Osteocyte (in vitro differentiated cells): Measurements from ENCODE around the gene ARMH2. TPM values are rescaled to one million over a fixed set of nuclear protein-coding genes. Genes with fewer than 3 reads are reported as not detected.
A peak's percentile ranks its signal among the peaks of the same experiment; 100 is the strongest.
"Not testable (repeated sequence)": the region's sequence is repeated elsewhere in the genome, so short reads cannot be mapped to it uniquely, and the experiment has no call there.

Source experiments
- DNase-seq: peaks from one replicate; pipeline ENCODE4 v3.0.0; 2021; ENCODE audit warnings: mixed read lengths; ENCODE audit not compliant: unreplicated experiment; ENCODE audit errors: extremely low spot score
- H3K27ac Mint-ChIP-seq: one replicate; pipeline ENCODE4 v1.8.0; 2021; ENCODE audit warnings: mild to moderate bottlenecking, mixed read lengths; ENCODE audit not compliant: unreplicated experiment
- H3K27me3 Mint-ChIP-seq: one replicate; pipeline ENCODE4 v1.8.0; 2021; ENCODE audit warnings: mixed read lengths; ENCODE audit not compliant: unreplicated experiment
- H3K36me3 Mint-ChIP-seq: one replicate; pipeline ENCODE4 v1.8.0; 2021; ENCODE audit warnings: mixed read lengths; ENCODE audit not compliant: unreplicated experiment
- H3K4me1 Mint-ChIP-seq: one replicate; pipeline ENCODE4 v1.8.0; 2021; ENCODE audit warnings: mixed read lengths; ENCODE audit not compliant: unreplicated experiment
- H3K4me3 Mint-ChIP-seq: one replicate; pipeline ENCODE4 v1.8.0; 2021; ENCODE audit warnings: mild to moderate bottlenecking, moderate library complexity, mixed read lengths; ENCODE audit not compliant: unreplicated experiment
- H3K9me3 Mint-ChIP-seq: one replicate; pipeline ENCODE4 v1.8.0; 2021; ENCODE audit warnings: mixed read lengths; ENCODE audit not compliant: unreplicated experiment
- total RNA-seq: library from RNA; stranded (reverse); gene quantifications from 2 replicates; pipeline ENCODE4 v1.2.1, GENCODE V29; 2021
- TF ChIP-seq, protein P1 (sequence below): fragments of 200-600 bp; sonication (generic); IDR thresholded peaks from 2 replicates; pipeline ENCODE4 v1.5.0; 2021; ENCODE audit warnings: antibody characterized with exemption, mild to moderate bottlenecking, moderate library complexity

Gene ARMH2
- total RNA-seq, 1 donor from 2014 or later = not detected

DNA sequence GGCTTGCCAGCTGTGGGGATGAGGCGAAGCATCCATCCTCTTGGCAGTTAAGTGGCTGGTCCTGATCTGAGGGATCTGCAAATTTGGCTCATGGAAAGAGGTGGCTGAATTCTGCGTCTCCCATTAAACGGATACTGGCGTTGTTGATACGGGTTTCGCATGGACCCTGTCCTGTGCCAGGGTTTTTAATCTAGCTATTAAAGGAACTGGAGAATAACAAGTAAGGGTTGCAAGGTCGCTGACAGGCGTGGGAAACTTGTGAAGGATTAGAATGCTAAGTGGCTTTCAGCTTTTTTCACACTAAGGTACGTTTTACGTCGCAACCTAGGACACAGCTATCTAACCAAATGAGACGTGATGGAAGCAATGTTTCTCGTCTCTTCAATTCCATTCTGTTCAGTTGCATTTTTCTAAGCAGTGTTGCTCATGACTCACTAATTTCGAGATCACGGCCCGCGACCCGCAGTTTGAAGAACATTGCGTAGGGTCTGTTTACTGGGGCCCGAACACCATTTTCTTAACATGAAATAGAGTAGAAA, 23.1 kb downstream of the ARMH2 start:
- H3K36me3 Mint-ChIP-seq = peaks cover 3% of the 10 kb centered on the region
- no peak for DNase-seq
- no peaks in the 10 kb centered on the region for H3K9me3 Mint-ChIP-seq
- peak overlapping the region; percentile 94 for H3K27ac Mint-ChIP-seq
- H3K27me3 Mint-ChIP-seq = no peaks in the 10 kb centered on the region
- TF ChIP-seq, protein P1, sequence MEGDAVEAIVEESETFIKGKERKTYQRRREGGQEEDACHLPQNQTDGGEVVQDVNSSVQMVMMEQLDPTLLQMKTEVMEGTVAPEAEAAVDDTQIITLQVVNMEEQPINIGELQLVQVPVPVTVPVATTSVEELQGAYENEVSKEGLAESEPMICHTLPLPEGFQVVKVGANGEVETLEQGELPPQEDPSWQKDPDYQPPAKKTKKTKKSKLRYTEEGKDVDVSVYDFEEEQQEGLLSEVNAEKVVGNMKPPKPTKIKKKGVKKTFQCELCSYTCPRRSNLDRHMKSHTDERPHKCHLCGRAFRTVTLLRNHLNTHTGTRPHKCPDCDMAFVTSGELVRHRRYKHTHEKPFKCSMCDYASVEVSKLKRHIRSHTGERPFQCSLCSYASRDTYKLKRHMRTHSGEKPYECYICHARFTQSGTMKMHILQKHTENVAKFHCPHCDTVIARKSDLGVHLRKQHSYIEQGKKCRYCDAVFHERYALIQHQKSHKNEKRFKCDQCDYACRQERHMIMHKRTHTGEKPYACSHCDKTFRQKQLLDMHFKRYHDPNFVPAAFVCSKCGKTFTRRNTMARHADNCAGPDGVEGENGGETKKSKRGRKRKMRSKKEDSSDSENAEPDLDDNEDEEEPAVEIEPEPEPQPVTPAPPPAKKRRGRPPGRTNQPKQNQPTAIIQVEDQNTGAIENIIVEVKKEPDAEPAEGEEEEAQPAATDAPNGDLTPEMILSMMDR = no peak
- H3K4me3 Mint-ChIP-seq = peak overlapping the region; percentile 99
- H3K4me1 Mint-ChIP-seq = peaks cover 37% of the 10 kb centered on the region

DNA sequence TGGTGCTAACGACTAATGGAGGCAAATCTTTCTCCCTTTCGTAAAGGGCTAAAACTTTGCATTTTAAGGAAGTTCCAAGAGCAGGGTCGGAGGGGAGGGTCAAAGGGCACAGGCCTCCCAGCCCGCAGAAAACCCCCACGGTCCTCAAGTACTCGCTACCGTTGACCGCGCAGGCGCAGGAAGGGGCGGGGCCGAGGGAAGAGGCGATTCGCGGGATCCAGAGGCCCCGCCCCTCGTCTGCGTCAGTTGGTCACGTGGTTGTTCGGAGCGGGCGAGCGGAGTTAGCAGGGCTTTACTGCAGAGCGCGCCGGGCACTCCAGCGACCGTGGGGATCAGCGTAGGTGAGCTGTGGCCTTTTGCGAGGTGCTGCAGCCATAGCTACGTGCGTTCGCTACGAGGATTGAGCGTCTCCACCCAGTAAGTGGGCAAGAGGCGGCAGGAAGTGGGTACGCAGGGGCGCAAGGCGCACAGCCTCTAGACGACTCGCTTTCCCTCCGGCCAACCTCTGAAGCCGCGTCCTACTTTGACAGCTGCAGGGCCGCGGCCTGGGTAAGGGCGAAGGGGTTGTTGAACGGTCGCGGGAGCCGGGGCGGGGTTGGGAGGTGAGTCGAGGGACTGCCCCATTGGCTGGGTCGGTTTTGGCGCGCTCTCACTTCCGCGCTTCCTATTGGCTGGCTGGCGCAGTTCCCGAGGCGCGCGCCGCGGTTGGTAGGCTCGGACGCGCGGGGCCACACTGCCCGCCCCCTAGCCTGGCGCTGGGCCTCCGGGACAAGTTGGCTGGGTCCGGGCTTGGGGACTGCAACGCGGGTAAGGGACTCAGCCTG, 23.8 kb downstream of the ARMH2 start, which contains the start of gene GMNN:
GMNN (plus strand) TSS at position 242 of the 824 bp plus-strand sequence. CDS start 2,310 bp downstream, outside the sequence.
- Mint-ChIP-seq H3K36me3 (no peaks in the 10 kb centered on the region), H3K4me3 (peak within 1 kb of the TSS; percentile 99), H3K27me3 (no peaks in the 10 kb centered on the region), H3K4me1 (peaks cover 31% of the 10 kb centered on the region), H3K27ac (peak within 1 kb of the TSS; percentile 94), H3K9me3 (no peaks in the 10 kb centered on the region)
- TF ChIP-seq, protein P1 = no peak
- peak; percentile 98 for DNase-seq

- H3K27ac Mint-ChIP-seq = no peak overlapping the region
- TF ChIP-seq, protein P1 = no peak
- H3K4me3 Mint-ChIP-seq = no peak overlapping the region
- DNase-seq = no peak
- no peaks in the 10 kb centered on the region for H3K9me3 Mint-ChIP-seq
- peaks cover 2% of the 10 kb centered on the region for H3K4me1 Mint-ChIP-seq
- H3K36me3 Mint-ChIP-seq = no peaks in the 10 kb centered on the region
- H3K27me3 Mint-ChIP-seq = no peaks in the 10 kb centered on the region
Measured at GRCh38 chr6:24768361-24768760, 30.4 kb downstream of the ARMH2 start.

GRCh38 chr6:24766680-24767462, 31.8 kb downstream of the ARMH2 start:
- Mint-ChIP-seq H3K27ac (no peak overlapping the region), H3K9me3 (no peaks in the 10 kb centered on the region), H3K36me3 (no peaks in the 10 kb centered on the region), H3K27me3 (no peaks in the 10 kb centered on the region), H3K4me1 (peaks cover 2% of the 10 kb centered on the region), H3K4me3 (no peak overlapping the region)
- DNase-seq = no peak
- TF ChIP-seq, protein P1 = peak; percentile 59

DNA sequence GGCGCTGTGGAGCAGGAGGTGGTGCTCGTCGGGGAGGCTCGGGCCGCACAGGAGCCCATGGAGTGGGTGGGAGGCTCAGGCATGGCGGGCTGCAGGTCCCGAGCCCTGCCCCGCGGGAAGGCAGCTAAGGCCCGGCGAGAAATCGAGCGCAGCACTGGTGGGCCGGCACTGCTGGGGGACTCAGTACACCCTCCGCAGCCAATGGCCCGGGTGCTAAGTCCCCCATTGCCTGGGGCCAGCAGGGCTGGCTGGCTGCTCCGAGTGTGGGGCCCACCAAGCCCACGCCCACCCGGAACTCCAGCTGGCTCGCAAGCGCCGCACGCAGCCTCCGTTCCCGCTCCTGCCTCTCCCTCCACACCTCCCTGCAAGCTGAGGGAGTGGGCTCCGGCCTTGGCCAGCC, 32.7 kb downstream of the ARMH2 start:
- H3K9me3 Mint-ChIP-seq, H3K27me3 Mint-ChIP-seq, H3K36me3 Mint-ChIP-seq, DNase-seq, H3K4me1 Mint-ChIP-seq, H3K4me3 Mint-ChIP-seq, H3K27ac Mint-ChIP-seq: not testable (repeated sequence)

- not testable (repeated sequence) for H3K27ac Mint-ChIP-seq, H3K9me3 Mint-ChIP-seq, DNase-seq, H3K36me3 Mint-ChIP-seq, H3K4me1 Mint-ChIP-seq, H3K27me3 Mint-ChIP-seq, H3K4me3 Mint-ChIP-seq
Measured at GRCh38 chr6:24764833-24765828, 33.6 kb downstream of the ARMH2 start.
